DND-41 (cell line): ENCODE results near the gene TXN.

Experiments used
- CTCF ChIP-seq: IDR thresholded peaks from 2 replicates; pipeline ENCODE4 v1.5.1; 2012; ENCODE audit warnings: borderline replicate concordance, low read length, moderate library complexity, mild to moderate bottlenecking; ENCODE audit not compliant: poor library complexity, severe bottlenecking; ENCODE audit errors: extremely low read depth
- EZH2 ChIP-seq: IDR thresholded peaks from 3 replicates; pipeline ENCODE4 v1.6.1; 2012; ENCODE audit warnings: borderline replicate concordance, low read depth, mild to moderate bottlenecking, moderate library complexity, low read length, inconsistent platforms; ENCODE audit not compliant: severe bottlenecking

- TF ChIP-seq CTCF (no peak), EZH2 (no peak)
Observed at GRCh38 chr9:110213413-110214044, 42.8 kb downstream of the TXN start.
